ENCODE data around the gene GABBR2.

GABBR2 gene

GRCh38 chr9:98625728-98626127 lies 83.0 kb downstream of the GABBR2 start:
- DNase-seq, result no peak

GRCh38 chr9:98619788-98620187 lies 88.9 kb downstream of the GABBR2 start:
- no peak for DNase-seq

- DNase-seq, result no peak
Measured at GRCh38 chr9:98615633-98616032, 93.1 kb downstream of the GABBR2 start.

- no peak for DNase-seq
Measured at GRCh38 chr9:98614941-98615340, 93.8 kb downstream of the GABBR2 start.

GRCh38 chr9:98612061-98612752 lies 96.5 kb downstream of the GABBR2 start:
- DNase-seq, result no peak

- no peak for DNase-seq
Measured at GRCh38 chr9:98611319-98611718, 97.4 kb downstream of the GABBR2 start.

GRCh38 chr9:98610711-98611110 lies 98.0 kb downstream of the GABBR2 start:
- no peak for DNase-seq

GRCh38 chr9:98610211-98610610 lies 98.5 kb downstream of the GABBR2 start:
- DNase-seq, result no peak

GRCh38 chr9:98609646-98610045 lies 99.1 kb downstream of the GABBR2 start:
- no peak for DNase-seq

- DNase-seq, result no peak
Measured at GRCh38 chr9:98607787-98608186, 100.9 kb downstream of the GABBR2 start.

- DNase-seq, result no peak
Measured at GRCh38 chr9:98607152-98607551, 101.6 kb downstream of the GABBR2 start.

GRCh38 chr9:98606730-98607129 lies 102.0 kb downstream of the GABBR2 start:
- no peak for DNase-seq

- DNase-seq, result no peak
Measured at GRCh38 chr9:98605116-98605515, 103.6 kb downstream of the GABBR2 start.

GRCh38 chr9:98603821-98604383 lies 104.8 kb downstream of the GABBR2 start:
- DNase-seq, result no peak

- DNase-seq, result no peak
Measured at GRCh38 chr9:98602839-98603500, 105.8 kb downstream of the GABBR2 start.

- no peak for DNase-seq
Measured at GRCh38 chr9:98600631-98601030, 108.1 kb downstream of the GABBR2 start.

- no peak for DNase-seq
Measured at GRCh38 chr9:98599566-98600216, 109.0 kb downstream of the GABBR2 start.

GRCh38 chr9:98598861-98599260 lies 109.9 kb downstream of the GABBR2 start:
- no peak for DNase-seq

GRCh38 chr9:98597236-98597771 lies 111.4 kb downstream of the GABBR2 start:
- no peak for DNase-seq

- no peak for DNase-seq
Measured at GRCh38 chr9:98596486-98596885, 112.2 kb downstream of the GABBR2 start.

GRCh38 chr9:98594546-98595160 lies 114.1 kb downstream of the GABBR2 start:
- no peak for DNase-seq

- DNase-seq, result no peak
Measured at GRCh38 chr9:98593354-98594253, 115.1 kb downstream of the GABBR2 start.
